ENCODE results near the gene ZBTB25.
A peak's percentile ranks its signal among the peaks of the same experiment; 100 is the strongest.

Gene ZBTB25

GRCh38 chr14:64515053-64515452 lies 11.4 kb upstream of the ZBTB25 start:
- no peak for DNase-seq (ENCODE audit: low spot score)

GRCh38 chr14:64513271-64513670 lies 9.6 kb upstream of the ZBTB25 start:
- no peak for DNase-seq (ENCODE audit: low spot score)

GRCh38 chr14:64510825-64511671 lies 7.4 kb upstream of the ZBTB25 start:
- DNase-seq (ENCODE audit: low spot score), result peak; percentile 71

- no peak for DNase-seq (ENCODE audit: low spot score)
Observed at GRCh38 chr14:64509036-64509435, 5.4 kb upstream of the ZBTB25 start.

- DNase-seq (ENCODE audit: low spot score), result no peak
Observed at GRCh38 chr14:64508215-64508776, 4.7 kb upstream of the ZBTB25 start.

- DNase-seq (ENCODE audit: low spot score), result peak; percentile 17
Observed at GRCh38 chr14:64507376-64508156, 3.9 kb upstream of the ZBTB25 start.

GRCh38 chr14:64506721-64507120 lies 3.1 kb upstream of the ZBTB25 start:
- no peak for DNase-seq (ENCODE audit: low spot score)

- peak; percentile 85 for DNase-seq (ENCODE audit: low spot score)
Observed at GRCh38 chr14:64504897-64505794, 1.5 kb upstream of the ZBTB25 start.

- DNase-seq (ENCODE audit: low spot score), result peak; percentile 83
Observed at GRCh38 chr14:64504310-64504896, 765 bp upstream of the ZBTB25 start, which contains the start of gene ZBTB1. TSS of gene ZBTB1 (plus strand) at chr14:64504770. CDS start at chr14:64521505, 16,735 bp downstream.

- DNase-seq (ENCODE audit: low spot score), result no peak
Observed at GRCh38 chr14:64502887-64503433, 678 bp downstream of the ZBTB25 start.

GRCh38 chr14:64502456-64502855 lies 1.2 kb downstream of the ZBTB25 start:
- no peak for DNase-seq (ENCODE audit: low spot score)

- DNase-seq (ENCODE audit: low spot score), result peak; percentile 42
Observed at GRCh38 chr14:64501411-64502171, 2.0 kb downstream of the ZBTB25 start.

- no peak for DNase-seq (ENCODE audit: low spot score)
Observed at GRCh38 chr14:64500088-64500487, 3.5 kb downstream of the ZBTB25 start.

- DNase-seq (ENCODE audit: low spot score), result no peak
Observed at GRCh38 chr14:64496764-64497163, 6.9 kb downstream of the ZBTB25 start.

- DNase-seq (ENCODE audit: low spot score), result no peak
Observed at GRCh38 chr14:64495252-64495651, 8.4 kb downstream of the ZBTB25 start.

- no peak for DNase-seq (ENCODE audit: low spot score)
Observed at GRCh38 chr14:64493455-64493854, 10.2 kb downstream of the ZBTB25 start.

- DNase-seq (ENCODE audit: low spot score), result no peak
Observed at GRCh38 chr14:64491637-64492036, 12.0 kb downstream of the ZBTB25 start.

- DNase-seq (ENCODE audit: low spot score), result no peak
Observed at GRCh38 chr14:64488590-64489099, 15.0 kb downstream of the ZBTB25 start.

GRCh38 chr14:64478634-64479250 lies 24.9 kb downstream of the ZBTB25 start:
- DNase-seq (ENCODE audit: low spot score), result peak; percentile 16

- no peak for DNase-seq (ENCODE audit: low spot score)
Observed at GRCh38 chr14:64476438-64476837, 27.2 kb downstream of the ZBTB25 start.

Measured in CD4-positive, alpha-beta T cell treated with Interleukin-6 at 100 ng/mL for 8 hours (primary cell).